WTC11 (cell line): Measurements from ENCODE around the gene TNPO1. TPM values are rescaled to one million over a fixed set of nuclear protein-coding genes. Genes with fewer than 3 reads are reported as not detected.

ENCODE experiments used
- ATAC-seq: fragments of 200-7000 bp; cut with Tn5 transposase; 2 replicates; pipeline ENCODE4 v1.10.0; 2021; ENCODE audit warnings: mild to moderate bottlenecking, moderate library complexity
- CTCF ChIA-PET: fragments of 300-600 bp; sonication (Branson Sonifier 250); formaldehyde crosslinking; loops from one replicate; lab custom pipeline; 2021; ENCODE audit warnings: antibody characterized with exemption; lab: Charles Lee
- POLR2A ChIA-PET: fragments of 350-600 bp; sonication (Branson Sonifier 250); formaldehyde crosslinking; loops from one replicate; lab custom pipeline; 2021; ENCODE audit warnings: antibody characterized with exemption; lab: Charles Lee
- DNase-seq: peaks from one replicate; pipeline ENCODE4 v3.0.0; 2021; ENCODE audit warnings: low spot score
- H3K27ac Mint-ChIP-seq: 2 replicates; pipeline ENCODE4 v1.8.0; 2021; ENCODE audit warnings: mixed read lengths
- H3K27me3 Mint-ChIP-seq: 2 replicates; pipeline ENCODE4 v1.8.0; 2021; ENCODE audit warnings: low read depth, mild to moderate bottlenecking, moderate library complexity, mixed read lengths
- H3K36me3 Mint-ChIP-seq: 2 replicates; pipeline ENCODE4 v1.8.0; 2021; ENCODE audit warnings: mixed read lengths
- H3K4me1 Mint-ChIP-seq: 2 replicates; pipeline ENCODE4 v1.8.0; 2022; ENCODE audit warnings: mixed read lengths
- H3K4me3 Mint-ChIP-seq: 2 replicates; pipeline ENCODE4 v1.8.0; 2021; ENCODE audit warnings: mild to moderate bottlenecking, moderate library complexity, mixed read lengths
- H3K9me3 Mint-ChIP-seq: 2 replicates; pipeline ENCODE4 v1.8.0; 2021; ENCODE audit warnings: mixed read lengths
- ATF2 ChIP-seq: sonication (generic); formaldehyde crosslinking; IDR thresholded peaks from 2 replicates; pipeline ENCODE4 v1.8.1; 2022; ENCODE audit warnings: low read depth, missing genetic modification reagents, borderline replicate concordance
- E2F4 ChIP-seq: sonication (generic); formaldehyde crosslinking; IDR thresholded peaks from 2 replicates; pipeline ENCODE4 v1.8.1; 2022; ENCODE audit warnings: low read depth, mild to moderate bottlenecking, moderate library complexity, missing genetic modification reagents, borderline replicate concordance
- E2F5 ChIP-seq: sonication (generic); formaldehyde crosslinking; IDR thresholded peaks from 2 replicates; pipeline ENCODE4 v1.8.1; 2022; ENCODE audit warnings: mild to moderate bottlenecking, moderate library complexity, missing genetic modification reagents
- EMX1 ChIP-seq: fragments of 250-450 bp; sonication (Bioruptor Pico); IDR thresholded peaks from 2 replicates; pipeline ENCODE4 v1.8.0; 2021; ENCODE audit warnings: mild to moderate bottlenecking
- ETV6 ChIP-seq: sonication (generic); formaldehyde crosslinking; IDR thresholded peaks from 2 replicates; pipeline ENCODE4 v1.8.1; 2022; ENCODE audit warnings: mild to moderate bottlenecking, missing genetic modification reagents
- FOXJ3 ChIP-seq: sonication (generic); formaldehyde crosslinking; IDR thresholded peaks from 2 replicates; pipeline ENCODE4 v1.9.0; 2021; ENCODE audit warnings: missing genetic modification reagents, mild to moderate bottlenecking, borderline replicate concordance
- GABPB1 ChIP-seq: sonication (generic); formaldehyde crosslinking; IDR thresholded peaks from 2 replicates; pipeline ENCODE4 v1.8.1; 2023; ENCODE audit warnings: mild to moderate bottlenecking, missing genetic modification reagents
- GRHL2 ChIP-seq: fragments of 250-450 bp; sonication (Bioruptor Pico); IDR thresholded peaks from 2 replicates; pipeline ENCODE4 v1.8.0; 2022; ENCODE audit warnings: mild to moderate bottlenecking, moderate library complexity; ENCODE audit not compliant: insufficient replicate concordance, severe bottlenecking
- HMGA2 ChIP-seq: fragments of 250-450 bp; sonication (Bioruptor Pico); IDR thresholded peaks from 2 replicates; pipeline ENCODE4 v1.4.0; 2021; ENCODE audit warnings: mild to moderate bottlenecking, moderate library complexity
- HMGXB4 ChIP-seq: sonication (generic); formaldehyde crosslinking; IDR thresholded peaks from 2 replicates; pipeline ENCODE4 v1.8.1; 2023; ENCODE audit warnings: mild to moderate bottlenecking, moderate library complexity, missing genetic modification reagents
- JAZF1 ChIP-seq: fragments of 250-450 bp; sonication (Bioruptor Pico); IDR thresholded peaks from 2 replicates; pipeline ENCODE4 v1.9.0; 2021; ENCODE audit warnings: moderate library complexity, mild to moderate bottlenecking, inconsistent platforms
- MYBL2 ChIP-seq: sonication (generic); formaldehyde crosslinking; IDR thresholded peaks from 2 replicates; pipeline ENCODE4 v1.8.1; 2023; ENCODE audit warnings: mild to moderate bottlenecking, moderate library complexity, missing genetic modification reagents
- NFATC4 ChIP-seq: fragments of 250-450 bp; sonication (Bioruptor Pico); IDR thresholded peaks from 2 replicates; pipeline ENCODE4 v1.9.0; 2021; ENCODE audit warnings: mild to moderate bottlenecking
- NFE2L1 ChIP-seq: sonication (generic); formaldehyde crosslinking; IDR thresholded peaks from 2 replicates; pipeline ENCODE4 v1.8.1; 2023; ENCODE audit warnings: missing genetic modification reagents
- NFYB ChIP-seq: sonication (generic); formaldehyde crosslinking; conservative IDR thresholded peaks from 2 replicates; pipeline ENCODE4 v1.8.0; 2022; ENCODE audit warnings: low read depth, missing genetic modification reagents
- NR1H2 ChIP-seq: sonication (generic); formaldehyde crosslinking; IDR thresholded peaks from 2 replicates; pipeline ENCODE4 v1.9.0; 2021; ENCODE audit warnings: mild to moderate bottlenecking, moderate library complexity, missing genetic modification reagents
- PREB ChIP-seq: sonication (generic); formaldehyde crosslinking; IDR thresholded peaks from 2 replicates; pipeline ENCODE4 v1.8.1; 2022; ENCODE audit warnings: mild to moderate bottlenecking, missing genetic modification reagents, moderate library complexity, borderline replicate concordance
- RELA ChIP-seq: sonication (generic); formaldehyde crosslinking; IDR thresholded peaks from 2 replicates; pipeline ENCODE4 v1.8.1; 2022; ENCODE audit warnings: missing genetic modification reagents, mild to moderate bottlenecking, borderline replicate concordance
- SMAD4 ChIP-seq: sonication (generic); formaldehyde crosslinking; IDR thresholded peaks from 2 replicates; pipeline ENCODE4 v1.8.0; 2022; ENCODE audit warnings: mild to moderate bottlenecking, missing genetic modification reagents
- ZBTB43 ChIP-seq: sonication (generic); formaldehyde crosslinking; IDR thresholded peaks from 2 replicates; pipeline ENCODE4 v1.8.1; 2023; ENCODE audit warnings: mild to moderate bottlenecking, missing genetic modification reagents
- ZMAT4 ChIP-seq: fragments of 250-450 bp; sonication (Bioruptor Pico); IDR thresholded peaks from 2 replicates; pipeline ENCODE4 v1.9.0; 2021; ENCODE audit warnings: mild to moderate bottlenecking
- ZNF138 ChIP-seq: sonication (generic); formaldehyde crosslinking; conservative IDR thresholded peaks from 2 replicates; pipeline ENCODE4 v1.8.1; 2022; ENCODE audit warnings: mild to moderate bottlenecking, moderate library complexity, missing genetic modification reagents
- ZNF232 ChIP-seq: sonication (generic); formaldehyde crosslinking; IDR thresholded peaks from 2 replicates; pipeline ENCODE4 v1.8.0; 2022; ENCODE audit warnings: mild to moderate bottlenecking, missing genetic modification reagents
- ZNF423 ChIP-seq: fragments of 250-450 bp; sonication (Bioruptor Pico); IDR thresholded peaks from 2 replicates; pipeline ENCODE4 v2.1.2; 2022; ENCODE audit warnings: mild to moderate bottlenecking, moderate library complexity
- ZNF425 ChIP-seq: fragments of 250-450 bp; sonication (Bioruptor Pico); conservative IDR thresholded peaks from 2 replicates; pipeline ENCODE4 v1.9.0; 2021; ENCODE audit warnings: mild to moderate bottlenecking
- ZNF512 ChIP-seq: sonication (generic); formaldehyde crosslinking; IDR thresholded peaks from 2 replicates; pipeline ENCODE4 v1.8.1; 2022; ENCODE audit warnings: missing genetic modification reagents, borderline replicate concordance
- total RNA-seq: library from RNA; stranded (reverse); gene quantifications from 3 replicates; pipeline ENCODE4 v1.2.3, GENCODE V29; 2021

Gene TNPO1
- total RNA-seq, 1 experiment from 2014 or later, result 150 TPM

GRCh38 chr5:72937517-72938061 is 121.1 kb downstream of the TNPO1 start (continued):
- TF ChIP-seq PREB, result no peak
- TF ChIP-seq NFYB (CRISPR knock-in tag), result no peak
- TF ChIP-seq ETV6 (CRISPR knock-in tag), result no peak
- no peak for TF ChIP-seq ATF2
- TF ChIP-seq ZNF138 (CRISPR knock-in tag), result no peak
- TF ChIP-seq ZNF232 (CRISPR knock-in tag), result no peak
- TF ChIP-seq ZNF423 (CRISPR knock-in tag), result no peak
- no peak for TF ChIP-seq EMX1 (CRISPR knock-in tag)
- TF ChIP-seq GRHL2, result no peak
- TF ChIP-seq FOXJ3 (CRISPR knock-in tag), result no peak
- TF ChIP-seq JAZF1 (CRISPR knock-in tag), result no peak
- TF ChIP-seq HMGXB4 (CRISPR knock-in tag), result no peak
- no peak for TF ChIP-seq HMGA2
- TF ChIP-seq E2F4 (CRISPR knock-in tag), result no peak
- TF ChIP-seq, all 79 proteins: peak for 0

- peaks cover 33% of the 10 kb centered on the region for H3K9me3 Mint-ChIP-seq
- DNase-seq (no peak), ATAC-seq (no peak)
- peaks cover 6% of the 10 kb centered on the region for H3K27me3 Mint-ChIP-seq
- ChIA-PET POLR2A (no interaction called here), CTCF (interaction anchor here (0.9 kb wide), 1 partner anchor 119 kb away, joined by 3 read pairs; no protein-coding TSS in a partner anchor)
- no peak overlapping the region for H3K27ac Mint-ChIP-seq
- H3K4me3 Mint-ChIP-seq, result no peak overlapping the region
- no peak for TF ChIP-seq ZMAT4 (CRISPR knock-in tag)
- TF ChIP-seq GRHL2, result no peak
- TF ChIP-seq GABPB1, result no peak
- no peak for TF ChIP-seq JAZF1 (CRISPR knock-in tag)
- TF ChIP-seq NFATC4 (CRISPR knock-in tag), result no peak
- TF ChIP-seq E2F5 (CRISPR knock-in tag), result no peak
- TF ChIP-seq ZNF512 (CRISPR knock-in tag), result no peak
- TF ChIP-seq RELA (CRISPR knock-in tag), result no peak
- TF ChIP-seq NR1H2, result no peak
- no peak for TF ChIP-seq ETV6 (CRISPR knock-in tag)
- TF ChIP-seq NFE2L1 (CRISPR knock-in tag), result no peak
- TF ChIP-seq SMAD4, result no peak
- TF ChIP-seq ZBTB43 (CRISPR knock-in tag), result no peak
- TF ChIP-seq MYBL2 (CRISPR knock-in tag), result no peak
- TF ChIP-seq ZNF425 (CRISPR knock-in tag), result no peak
- peaks cover 24% of the 10 kb centered on the region for H3K36me3 Mint-ChIP-seq
- no peaks in the 10 kb centered on the region for H3K4me1 Mint-ChIP-seq
These were observed 121.7 kb downstream of the TNPO1 start for GRCh38 chr5:72938206-72938605.
